Suppressor macrophage (primary cell): ENCODE data around the gene SCN2A.

Source experiments
- DNase-seq, 4 experiments: peaks; one replicate each; pipeline ENCODE4 v3.0.0-alpha.2; 2020 to 2022
- total RNA-seq, 17 experiments: gene quantifications; one replicate each; lab custom pipeline; 2026; ENCODE audit warnings: mixed read lengths in 6 of 17, inconsistent platforms in 3 of 17; lab: John Stamatoyannopoulos, UW

Gene SCN2A
- 0 to 10.0 (median 0) reads per million in 17 experiments for total RNA-seq

GRCh38 chr2:165239230-165239629 lies at the start of gene SCN2A:
TSS of gene SCN2A (plus strand) at chr2:165239414. CDS start at chr2:165295824, 56,410 bp downstream.
- DNase-seq: peak; percentile 32 to 56 (median 52)

- DNase-seq: no peak
Measured at GRCh38 chr2:165191096-165191728, 48.0 kb upstream of the SCN2A start.

DNA sequence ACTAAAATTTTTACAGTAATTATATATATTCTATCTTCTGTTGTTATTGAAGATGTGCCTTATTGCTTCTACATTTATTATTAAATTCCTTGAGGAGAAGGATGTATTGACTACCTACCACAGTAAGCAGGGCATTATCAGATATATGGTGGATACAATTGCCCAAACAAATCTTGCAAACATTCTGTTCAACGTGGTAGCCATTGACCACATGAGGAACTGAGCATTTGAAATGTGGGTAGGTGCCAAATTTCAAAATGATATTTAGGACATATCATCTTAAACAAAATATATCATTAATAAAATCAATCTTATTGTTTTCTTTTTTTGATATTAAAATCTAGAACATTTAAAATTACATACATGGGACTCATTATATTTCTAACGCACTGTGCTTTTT lies 46.5 kb upstream of the SCN2A start:
- no peak for DNase-seq

DNA sequence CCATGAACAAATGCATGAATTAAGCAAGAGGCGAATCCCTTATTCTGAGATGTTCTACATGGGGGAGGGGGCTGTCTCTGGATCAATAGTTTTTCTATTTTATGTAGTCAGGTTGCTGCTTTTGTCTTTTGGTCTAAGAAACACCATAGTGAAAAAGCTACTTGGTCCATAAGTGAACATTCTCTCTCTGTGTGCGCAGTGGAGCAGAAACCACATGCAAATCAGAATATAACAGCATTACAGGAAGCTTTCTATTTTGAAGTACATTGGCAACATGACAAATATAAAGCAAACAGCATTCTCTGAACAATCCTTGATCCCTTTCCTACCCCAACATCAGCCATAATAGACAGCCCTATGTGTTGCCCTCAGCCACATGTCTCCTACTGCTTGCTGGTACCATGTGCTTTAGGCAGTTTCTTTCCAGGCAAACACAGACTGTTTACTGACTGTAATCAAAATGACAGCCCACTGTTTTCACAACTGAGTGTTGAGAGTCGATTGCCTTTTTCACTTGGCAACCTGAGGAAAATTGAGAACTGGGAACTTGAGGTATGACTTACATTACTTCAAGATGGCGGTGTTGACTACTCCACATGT lies 45.9 kb upstream of the SCN2A start:
- no peak for DNase-seq

DNA sequence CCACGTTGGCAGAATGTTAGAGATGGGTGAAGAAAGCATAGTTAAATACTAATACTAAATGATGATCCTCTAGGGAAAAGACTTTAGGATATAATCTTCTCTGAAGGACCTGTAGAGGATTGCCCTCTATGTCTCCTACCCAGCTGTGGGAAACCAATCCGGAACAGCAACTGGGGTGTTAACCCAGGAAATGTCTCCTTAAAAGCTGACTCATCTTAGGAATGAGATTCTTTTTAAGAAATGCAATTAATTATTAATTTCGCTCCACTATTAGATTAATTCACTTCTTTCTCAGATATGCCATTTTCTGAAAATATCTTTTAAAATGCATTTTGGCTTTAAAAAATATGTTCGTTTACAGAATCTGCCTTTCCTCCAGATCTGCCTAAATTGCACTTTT lies 42.8 kb upstream of the SCN2A start:
- no peak for DNase-seq

- DNase-seq: no peak
Measured at GRCh38 chr2:165197346-165197745, 41.9 kb upstream of the SCN2A start.

DNA sequence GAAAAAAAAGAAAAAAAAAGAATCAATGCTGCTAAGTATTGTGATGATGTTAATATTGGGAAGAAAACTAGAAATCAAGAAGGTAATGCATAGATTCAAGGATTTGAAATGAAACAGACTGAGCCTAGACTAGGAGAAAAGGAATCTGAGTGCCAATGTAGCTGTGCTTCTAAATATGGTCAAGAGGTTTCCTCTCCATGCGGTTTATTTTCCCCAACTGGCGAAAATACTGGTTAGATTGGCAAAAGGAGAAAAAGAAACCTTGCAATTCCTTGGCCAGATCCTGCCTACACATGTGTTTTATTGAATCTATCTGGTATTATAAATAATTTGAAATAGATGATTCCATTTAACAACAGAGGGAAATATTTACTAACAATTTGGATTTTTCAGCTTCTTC lies 41.0 kb upstream of the SCN2A start:
- DNase-seq: no peak

DNA sequence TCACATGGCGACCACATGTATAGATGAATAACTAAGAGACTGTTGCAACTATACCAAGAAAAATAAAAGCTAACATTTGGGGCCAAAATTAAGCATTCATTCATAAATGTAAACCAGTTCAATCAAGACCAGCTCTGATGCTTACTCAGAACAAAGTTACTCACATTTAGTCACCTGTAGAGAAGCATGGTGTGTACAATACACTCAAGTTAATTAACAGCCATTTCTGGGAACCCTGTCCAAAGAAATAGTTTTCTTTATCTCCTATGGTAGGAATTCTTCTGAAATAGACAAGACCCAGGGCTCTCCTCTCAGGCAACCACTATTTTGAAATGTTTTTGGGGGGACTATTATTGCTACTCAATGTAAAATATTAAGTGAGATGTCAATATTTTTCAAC lies 37.0 kb upstream of the SCN2A start:
- DNase-seq: no peak

DNA sequence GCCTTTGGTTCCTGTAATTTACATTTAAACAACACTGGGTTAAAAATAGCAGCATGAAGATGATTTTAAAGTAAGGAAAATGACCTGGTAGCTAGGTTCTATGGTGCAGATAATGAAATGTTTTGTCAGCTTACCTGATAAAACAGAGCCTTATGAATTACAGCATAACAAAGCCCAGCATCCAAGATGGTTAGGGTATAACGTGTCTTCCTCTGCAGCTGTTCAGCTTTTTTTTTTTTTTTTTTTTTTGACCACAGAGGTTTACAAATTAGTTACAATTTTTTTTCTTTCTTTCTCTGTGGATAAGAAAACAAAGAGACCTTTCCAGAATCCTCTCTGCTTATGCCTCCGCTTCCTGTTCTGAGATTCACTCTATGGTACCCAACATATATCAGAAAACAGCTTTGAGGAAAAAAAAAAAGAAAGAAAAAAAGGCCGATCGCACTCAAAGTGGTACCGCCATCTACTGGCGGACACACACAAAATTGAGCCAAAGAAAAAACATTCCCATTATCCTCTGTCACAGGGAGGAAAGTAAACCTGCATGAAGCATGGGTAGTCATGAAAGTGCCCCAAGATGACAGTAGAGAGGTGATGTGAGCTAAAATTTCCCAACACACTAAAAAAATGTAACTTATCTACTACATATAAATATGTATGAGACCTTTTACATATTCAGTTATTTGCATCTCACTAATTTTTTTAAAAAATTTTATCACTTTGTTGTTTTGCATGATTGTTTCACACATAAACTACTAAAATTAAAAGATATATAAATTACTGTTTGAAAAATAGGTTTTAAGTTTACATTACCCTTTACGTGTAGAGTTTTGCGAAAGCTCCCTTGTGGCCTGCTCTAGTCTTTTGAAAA lies 35.3 kb upstream of the SCN2A start, which contains the start of gene SCN3A:
Gene SCN3A (minus strand): TSS at position 362 of the 871 bp plus-strand sequence. CDS start 27,656 bp downstream, outside the sequence.
- peak; percentile 9 to 58 (median 41) for DNase-seq

DNA sequence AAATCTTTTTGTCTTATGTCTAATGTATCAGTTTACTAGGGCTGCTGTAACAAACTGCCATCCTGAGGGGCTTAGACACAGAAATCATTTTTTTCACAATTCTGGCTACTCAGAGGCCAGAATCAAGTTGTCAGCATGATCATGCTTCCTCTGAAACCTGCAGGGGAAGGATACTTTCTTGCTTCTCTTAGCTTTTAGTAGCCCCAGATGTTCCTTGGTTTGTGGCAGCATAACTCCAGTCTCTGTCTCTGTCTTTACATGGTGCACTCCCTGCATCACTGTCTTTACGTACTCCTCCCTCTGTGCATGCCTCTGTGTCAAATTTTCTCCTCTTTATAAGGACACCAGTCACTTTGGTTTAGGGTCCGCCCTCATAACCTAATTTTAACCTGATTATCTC lies 33.3 kb upstream of the SCN2A start:
- no peak for DNase-seq

- no peak for DNase-seq
Measured at GRCh38 chr2:165208094-165208493, 31.1 kb upstream of the SCN2A start.

GRCh38 chr2:165214093-165214492 lies 25.1 kb upstream of the SCN2A start:
- DNase-seq: no peak

DNA sequence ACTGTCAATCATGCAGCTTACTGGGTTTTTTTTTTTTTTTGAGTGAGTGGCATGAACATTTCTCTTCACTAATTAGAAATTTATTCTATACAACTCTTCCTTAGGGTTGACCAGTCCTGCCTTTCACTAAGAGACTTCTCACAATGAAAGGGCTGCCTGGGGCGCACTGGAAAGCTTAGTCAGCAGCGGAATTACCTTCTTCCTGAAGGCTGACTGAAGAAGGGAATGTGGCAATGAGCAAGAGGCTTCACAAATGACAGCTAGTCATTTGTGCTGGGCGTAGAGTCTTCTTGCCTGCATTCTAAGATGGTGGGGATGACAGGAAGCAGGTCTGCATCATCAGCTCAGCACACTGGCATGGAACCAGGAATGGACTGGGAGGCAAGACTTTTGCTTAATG lies 19.7 kb upstream of the SCN2A start:
- DNase-seq: no peak

DNA sequence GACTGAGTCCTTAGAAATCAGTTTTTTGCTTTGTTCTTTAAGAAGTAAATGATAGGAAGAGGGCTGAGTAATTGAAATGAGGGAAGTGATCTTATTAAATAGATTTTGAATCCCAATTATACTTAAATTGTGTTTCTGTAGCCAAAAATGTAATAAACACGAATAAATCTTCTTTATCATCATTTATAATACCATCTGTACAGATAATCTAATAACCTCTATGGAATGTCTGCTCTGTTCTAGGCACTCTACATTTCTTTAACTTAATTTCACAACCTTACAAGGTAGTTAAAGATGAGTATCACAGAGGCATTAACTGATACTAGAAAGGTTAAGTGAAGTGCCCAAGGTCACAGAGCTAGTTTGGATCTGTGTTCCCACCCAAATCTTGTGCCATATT lies 14.3 kb upstream of the SCN2A start:
- DNase-seq: no peak

DNA sequence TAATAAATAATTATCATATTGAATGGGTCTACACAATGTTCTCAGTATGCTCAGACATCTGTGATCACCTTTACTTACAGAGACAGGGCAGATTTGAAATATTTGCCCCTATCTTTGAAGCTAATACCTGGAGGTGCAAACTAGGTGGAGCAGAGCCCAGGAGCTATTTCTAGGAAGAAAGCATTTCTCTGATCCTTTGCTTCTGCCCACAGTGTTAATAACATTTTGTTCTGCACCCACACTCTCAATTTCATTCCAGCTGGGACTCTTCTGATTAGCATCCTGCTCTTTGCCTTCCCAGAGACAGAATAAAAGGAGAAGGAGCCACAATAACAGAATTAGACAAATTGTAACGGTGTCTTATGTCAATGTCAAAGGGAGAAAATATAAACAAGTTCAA lies 11.6 kb upstream of the SCN2A start:
- no peak for DNase-seq

- DNase-seq: no peak
Measured at GRCh38 chr2:165237056-165237455, 2.2 kb upstream of the SCN2A start.

DNA sequence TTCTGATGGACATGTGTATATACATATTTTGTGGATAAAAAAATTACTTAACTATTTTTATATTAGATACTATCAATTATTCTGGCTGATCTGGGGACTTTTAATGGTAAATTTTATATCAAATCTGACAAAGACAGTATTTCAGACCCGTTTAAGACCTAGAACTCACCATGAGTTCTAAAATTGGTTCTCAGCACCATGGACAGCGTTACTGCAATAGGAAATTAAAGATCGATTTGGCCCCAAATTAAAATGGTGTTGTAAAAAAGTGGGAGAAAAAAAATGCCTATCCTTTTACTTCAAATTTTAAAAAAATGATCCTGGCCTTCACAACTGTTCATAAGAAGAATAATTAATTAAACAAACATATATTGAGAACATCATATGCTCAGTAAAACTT lies 919 bp upstream of the SCN2A start:
- DNase-seq: peak in 3 of 4 experiments; percentile 7 to 29 (median 9)

GRCh38 chr2:165239856-165240515 lies 772 bp downstream of the SCN2A start:
- no peak for DNase-seq

DNA sequence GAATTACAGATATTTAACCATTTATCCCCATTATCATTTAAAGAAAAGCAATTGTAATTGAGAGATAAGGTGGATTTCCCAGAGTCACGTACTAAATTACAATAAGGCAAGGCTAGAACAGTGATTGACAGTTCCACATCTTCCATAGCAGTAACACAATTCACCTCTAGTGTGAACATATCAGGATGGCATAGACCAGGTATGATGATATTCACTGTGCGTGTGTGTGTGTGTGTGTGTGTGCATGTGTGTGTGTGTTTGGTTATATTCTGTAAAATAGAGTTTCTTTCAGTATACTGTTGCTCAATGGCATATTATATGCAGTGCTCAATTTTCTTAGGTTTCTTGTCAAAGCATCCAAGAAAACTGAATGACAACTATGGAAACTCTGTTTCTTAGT lies 1.7 kb downstream of the SCN2A start:
- DNase-seq: no peak

DNA sequence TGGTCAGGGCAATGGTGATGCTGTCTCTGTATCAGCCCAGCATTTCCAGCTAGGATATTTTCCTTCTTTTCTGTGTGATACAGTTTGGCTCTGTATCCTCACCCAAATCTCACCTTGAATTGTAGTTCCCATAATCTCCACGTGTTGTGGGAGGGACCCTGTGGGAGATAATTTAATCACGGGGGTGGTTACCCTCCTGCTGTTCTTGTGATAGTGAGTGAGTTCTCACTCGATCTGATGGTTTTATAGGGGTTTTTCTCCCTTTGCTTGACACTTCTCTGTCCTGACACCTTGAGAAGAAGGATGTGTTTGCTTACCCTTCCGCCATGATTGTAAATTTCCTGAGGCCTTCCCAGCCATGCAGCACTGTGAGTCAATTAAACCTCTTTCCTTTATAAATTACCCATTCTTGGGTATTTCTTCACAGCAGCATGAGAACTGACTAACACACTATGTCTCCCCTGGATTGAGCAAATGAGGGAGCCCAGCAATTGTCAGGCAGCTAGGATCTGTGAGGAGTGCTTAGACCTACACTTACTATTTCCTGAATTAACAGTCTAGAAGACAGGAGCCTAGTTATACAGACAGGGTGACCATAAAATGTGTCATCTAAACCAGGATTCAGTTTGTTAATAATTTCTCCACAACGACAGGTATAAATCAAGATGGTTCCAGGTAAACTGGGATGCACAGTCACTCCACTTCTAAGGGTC lies 6.0 kb downstream of the SCN2A start:
- DNase-seq: no peak

GRCh38 chr2:165248238-165248637 lies 9.0 kb downstream of the SCN2A start:
- DNase-seq: no peak

GRCh38 chr2:165251366-165251765 lies 12.2 kb downstream of the SCN2A start:
- no peak for DNase-seq
